Tibial artery (tissue), 4 donors: ENCODE data around the gene CAPN5.

ENCODE experiments used
- DNase-seq, 2 donors: peaks; one replicate each; pipeline ENCODE4 v3.0.0-alpha.2; 2019
- H3K27ac ChIP-seq, 2 donors: fragments of 200-600 bp; sonication (generic) in 1 of 2; 1 replicate in 1 of 2; 2 replicates in 1 of 2; pipeline ENCODE4 v1.5.1; 2018 to 2019; ENCODE audit warnings: mild to moderate bottlenecking in 1 of 2
- H3K27me3 ChIP-seq, 2 donors: fragments of 200-600 bp; sonication (generic) in 1 of 2; one replicate each; pipeline versions ENCODE4 v1.5.1 to v1.6.0; 2016 to 2019
- H3K36me3 ChIP-seq, 3 donors: fragments of 200-600 bp; sonication (generic) in 2 of 3; one replicate each; pipeline ENCODE4 v1.5.1; 2016 to 2019; ENCODE audit warnings: mild to moderate bottlenecking in 2 of 3
- H3K4me1 ChIP-seq, 4 donors: fragments of 200-600 bp; sonication (generic) in 2 of 4; 1 replicate in 3 of 4; 2 replicates in 1 of 4; pipeline ENCODE4 v1.5.1; 2016 to 2019
- H3K4me3 ChIP-seq, 2 donors: fragments of 200-600 bp; sonication (generic) in 1 of 2; 1 replicate in 1 of 2; 2 replicates in 1 of 2; pipeline ENCODE4 v1.5.1; 2018 to 2019; ENCODE audit warnings: mild to moderate bottlenecking in 2 of 2
- H3K9me3 ChIP-seq, 3 donors: fragments of 200-600 bp; sonication (generic) in 1 of 3; one replicate each; pipeline ENCODE4 v1.5.1; 2016 to 2019
- CTCF ChIP-seq, 2 experiments: fragments of 200-600 bp in 1 of 2; fragments of 450-650 bp in 1 of 2; IDR thresholded peaks; one replicate each; pipeline ENCODE4 v1.5.1; 2017 to 2019; ENCODE audit warnings: antibody characterized with exemption in 2 of 2, mild to moderate bottlenecking in 1 of 2, moderate library complexity in 1 of 2
- intact Hi-C: fragments of 100-400 bp; cut with DNase I; formaldehyde crosslinking; loops from one replicate; pipeline ENCODE4 v1.15.0; 2023; ENCODE audit warnings: low total_unique reads

Gene CAPN5

GRCh38 chr11:77146261-77147035 is 79.7 kb downstream of the CAPN5 start:
- no peak for DNase-seq
- H3K4me3 ChIP-seq = no peak overlapping the region
- no peak for TF ChIP-seq CTCF (IDR thresholded peaks at IDR 0.05)
- peaks cover 0 to 19% of the 10 kb centered on the region in 2 donors for H3K27me3 ChIP-seq
- H3K27ac ChIP-seq = no peak overlapping the region
- H3K36me3 ChIP-seq = no peaks in the 10 kb centered on the region
- no peaks in the 10 kb centered on the region for H3K9me3 ChIP-seq
- intact Hi-C loops = no loop called here
- no peaks in the 10 kb centered on the region for H3K4me1 ChIP-seq

- TF ChIP-seq CTCF (IDR thresholded peaks at IDR 0.05) = no peak
Observed at GRCh38 chr11:77147036-77147315, 80.2 kb downstream of the CAPN5 start.

GRCh38 chr11:77147668-77148321 is 81.0 kb downstream of the CAPN5 start:
- no peak overlapping the region for H3K27ac ChIP-seq
- H3K4me3 ChIP-seq = peak overlapping the region; percentile 0 to 22
- H3K36me3 ChIP-seq = no peaks in the 10 kb centered on the region
- peaks cover 0 to 19% of the 10 kb centered on the region in 2 donors for H3K27me3 ChIP-seq
- peaks cover 0 to 1% (median 0%) of the 10 kb centered on the region in 4 donors for H3K4me1 ChIP-seq
- no peaks in the 10 kb centered on the region for H3K9me3 ChIP-seq
- TF ChIP-seq CTCF (IDR thresholded peaks at IDR 0.05) = no peak
- DNase-seq = no peak
- intact Hi-C loops = no loop called here

More at GRCh38 chr11:77147036-77147315, 80.2 kb downstream of the CAPN5 start:
- Histone ChIP-seq H3K27me3 (peaks cover 0 to 19% of the 10 kb centered on the region in 2 donors), H3K4me1 (no peaks in the 10 kb centered on the region), H3K27ac (no peak overlapping the region), H3K4me3 (no peak overlapping the region), H3K36me3 (no peaks in the 10 kb centered on the region), H3K9me3 (no peaks in the 10 kb centered on the region)
- DNase-seq = no peak
- intact Hi-C loops = no loop called here

GRCh38 chr11:77148963-77149715 is 82.4 kb downstream of the CAPN5 start:
- no peak for TF ChIP-seq CTCF (IDR thresholded peaks at IDR 0.05)
- H3K4me1 ChIP-seq = peaks cover 0 to 12% (median 8%) of the 10 kb centered on the region in 4 donors
- H3K27ac ChIP-seq = no peak overlapping the region
- no peaks in the 10 kb centered on the region for H3K36me3 ChIP-seq
- no peak overlapping the region for H3K4me3 ChIP-seq
- no peaks in the 10 kb centered on the region for H3K9me3 ChIP-seq
- H3K27me3 ChIP-seq = peaks cover 0 to 19% of the 10 kb centered on the region in 2 donors
- DNase-seq = no peak
- intact Hi-C loops = no loop called here

GRCh38 chr11:77149716-77150392 is 83.1 kb downstream of the CAPN5 start:
- Histone ChIP-seq H3K4me3 (no peak overlapping the region), H3K36me3 (no peaks in the 10 kb centered on the region), H3K4me1 (peaks cover 0 to 18% (median 12%) of the 10 kb centered on the region in 4 donors), H3K9me3 (no peaks in the 10 kb centered on the region), H3K27ac (no peak overlapping the region), H3K27me3 (peaks cover 0 to 19% of the 10 kb centered on the region in 2 donors)
- no peak for DNase-seq
- intact Hi-C loops = no loop called here
- no peak for TF ChIP-seq CTCF (IDR thresholded peaks at IDR 0.05)
